ENCODE measurements around the gene DIPK1B.

GRCh38 chr9:136669791-136670464, 42.4 kb upstream of the DIPK1B start:
- TF ChIP-seq CTCF (IDR thresholded peaks at IDR 0.05) (no peak), CREB1 (CRISPR knock-in tag; IDR thresholded peaks at IDR 0.05) (no peak), ZNF416 (CRISPR knock-in tag; IDR thresholded peaks at IDR 0.05) (no peak), SP1 (CRISPR knock-in tag; conservative IDR thresholded peaks at IDR 0.05) (no peak), RELA (CRISPR knock-in tag; IDR thresholded peaks at IDR 0.05; ENCODE audit: borderline replicate concordance) (no peak), USF1 (CRISPR knock-in tag; IDR thresholded peaks at IDR 0.05) (no peak), NFYB (CRISPR knock-in tag; conservative IDR thresholded peaks at IDR 0.05; ENCODE audit: low read depth) (no peak), SMAD3 (CRISPR knock-in tag; IDR thresholded peaks at IDR 0.05; ENCODE audit: borderline replicate concordance) (no peak), ATF3 (CRISPR knock-in tag; conservative IDR thresholded peaks at IDR 0.05) (no peak)
